GM19351 (cell line): ENCODE data around the gene RNF217.
"Not testable (repeated sequence)": the region's sequence is repeated elsewhere in the genome, so short reads cannot be mapped to it uniquely, and the experiment has no call there.

Experiments used
- ATAC-seq: cut with Tn5 transposase; IDR thresholded peaks from one replicate; pipeline ENCODE4 v1.9.1; 2021; ENCODE audit warnings: mild to moderate bottlenecking, moderate library complexity; ENCODE audit not compliant: unreplicated experiment

RNF217 gene, protein sequence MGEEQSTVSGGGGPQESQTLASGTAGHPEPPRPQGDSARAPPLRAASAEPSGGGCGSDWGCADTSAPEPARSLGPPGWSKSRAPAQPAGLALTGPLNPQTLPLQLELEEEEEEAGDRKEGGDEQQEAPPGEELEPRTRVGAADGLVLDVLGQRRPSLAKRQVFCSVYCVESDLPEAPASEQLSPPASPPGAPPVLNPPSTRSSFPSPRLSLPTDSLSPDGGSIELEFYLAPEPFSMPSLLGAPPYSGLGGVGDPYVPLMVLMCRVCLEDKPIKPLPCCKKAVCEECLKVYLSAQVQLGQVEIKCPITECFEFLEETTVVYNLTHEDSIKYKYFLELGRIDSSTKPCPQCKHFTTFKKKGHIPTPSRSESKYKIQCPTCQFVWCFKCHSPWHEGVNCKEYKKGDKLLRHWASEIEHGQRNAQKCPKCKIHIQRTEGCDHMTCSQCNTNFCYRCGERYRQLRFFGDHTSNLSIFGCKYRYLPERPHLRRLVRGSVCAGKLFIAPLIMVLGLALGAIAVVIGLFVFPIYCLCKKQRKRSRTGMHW

GRCh38 chr6:124961777-124962638 is at the start of gene RNF217:
Gene RNF217 (plus strand): TSS chr6:124962437. CDS start chr6:124962545, 108 bp downstream.
- no peak for ATAC-seq

GRCh38 chr6:124913056-124913455 is 49.2 kb upstream of the RNF217 start:
- no peak for ATAC-seq

DNA sequence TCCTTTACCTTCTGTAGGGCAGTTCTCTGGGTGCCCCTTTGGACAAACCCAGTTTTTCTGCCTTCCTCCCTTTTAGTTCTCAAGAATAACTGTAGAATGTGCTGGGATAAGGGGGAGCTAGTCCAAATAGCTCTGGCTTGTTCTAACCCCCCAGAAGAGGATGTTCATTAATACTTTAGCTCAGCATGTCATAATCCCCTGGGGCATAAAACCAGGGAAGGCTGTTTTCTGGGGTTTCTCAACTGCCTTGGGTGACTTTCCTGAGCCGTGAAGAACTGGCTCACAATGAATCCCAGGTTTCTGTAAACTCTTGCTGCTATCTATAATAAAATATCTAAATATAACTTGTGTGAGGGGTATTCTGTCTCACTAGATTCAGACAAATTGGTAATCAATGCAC is 44.5 kb upstream of the RNF217 start:
- no peak for ATAC-seq

DNA sequence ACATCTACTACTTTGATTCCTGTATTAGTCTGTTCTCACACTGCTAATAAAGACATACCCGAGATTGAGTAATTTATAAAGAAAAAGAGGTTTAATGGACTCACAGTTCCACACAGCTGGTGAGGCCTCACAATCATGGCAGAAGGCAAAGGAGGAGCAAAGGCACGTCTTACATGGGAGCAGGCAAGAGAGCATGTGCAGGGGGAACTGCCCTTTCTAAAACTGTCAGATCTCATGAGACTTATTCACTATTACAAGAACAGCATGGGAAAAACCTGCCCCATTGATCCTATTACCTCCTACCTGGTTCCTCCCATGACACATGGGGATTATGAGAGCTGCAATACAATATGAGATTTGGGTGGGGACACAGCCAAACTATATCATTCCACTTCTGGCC is 42.5 kb upstream of the RNF217 start:
- not testable (repeated sequence) for ATAC-seq

GRCh38 chr6:124924333-124924759 is 37.9 kb upstream of the RNF217 start:
- ATAC-seq = no peak

- ATAC-seq = no peak
These were observed 35.8 kb upstream of the RNF217 start for GRCh38 chr6:124926435-124926834.

DNA sequence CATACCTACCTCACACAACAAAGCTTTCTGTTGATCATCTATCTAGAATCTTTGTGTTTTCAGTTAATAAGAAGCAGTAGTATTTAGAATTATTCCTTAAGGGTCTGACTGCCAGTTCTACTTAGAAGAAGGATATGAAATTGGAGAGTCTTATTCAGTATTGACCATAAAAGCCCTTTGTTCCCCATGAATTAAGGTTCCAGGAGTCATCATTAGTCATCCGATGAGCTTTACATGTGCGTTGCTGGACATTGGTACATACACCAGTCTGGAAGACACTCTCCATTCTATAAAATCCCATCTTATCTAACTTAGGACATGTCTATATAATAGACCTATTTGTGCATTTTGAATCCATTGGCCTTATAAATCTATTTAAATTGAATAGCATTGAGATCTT is 34.4 kb upstream of the RNF217 start:
- ATAC-seq = no peak

DNA sequence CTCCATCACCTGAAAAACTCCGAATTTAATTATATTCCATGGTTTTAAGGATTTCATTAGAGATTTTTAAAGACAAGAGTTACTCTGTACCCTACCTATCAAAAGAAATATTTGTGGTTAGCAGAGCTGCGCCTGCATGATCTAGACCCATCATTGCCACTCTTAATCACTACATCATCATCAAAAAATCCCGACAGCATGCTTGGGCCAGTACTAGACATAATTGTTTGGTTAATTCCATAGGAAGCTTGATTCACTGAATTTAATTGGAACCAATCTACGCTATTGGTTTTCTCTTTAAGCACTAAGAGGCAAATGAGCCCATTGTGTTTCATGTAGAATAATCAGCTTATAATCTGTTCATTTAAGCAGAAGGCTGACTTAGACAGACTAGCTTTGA is 33.4 kb upstream of the RNF217 start:
- no peak for ATAC-seq

DNA sequence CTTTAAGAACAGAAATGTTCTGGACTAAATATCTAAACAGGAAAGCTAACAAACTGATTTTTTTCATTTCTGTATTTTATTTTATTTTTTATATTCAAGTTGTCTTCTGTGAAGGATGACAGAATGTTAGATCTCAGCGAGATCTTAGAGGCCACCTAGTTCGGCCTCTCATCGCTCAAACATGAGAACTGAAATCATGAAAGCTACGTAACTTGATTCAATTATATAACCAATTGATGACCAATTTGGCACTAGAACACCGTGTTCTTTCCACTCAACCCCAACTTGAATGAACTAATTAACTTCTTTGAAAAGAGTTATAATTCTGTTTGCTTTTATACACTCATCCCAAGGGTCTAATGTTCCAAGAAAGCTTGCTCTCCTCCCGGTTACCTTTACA is 24.6 kb upstream of the RNF217 start:
- ATAC-seq = no peak

GRCh38 chr6:124941259-124941658 is 21.0 kb upstream of the RNF217 start:
- no peak for ATAC-seq

DNA sequence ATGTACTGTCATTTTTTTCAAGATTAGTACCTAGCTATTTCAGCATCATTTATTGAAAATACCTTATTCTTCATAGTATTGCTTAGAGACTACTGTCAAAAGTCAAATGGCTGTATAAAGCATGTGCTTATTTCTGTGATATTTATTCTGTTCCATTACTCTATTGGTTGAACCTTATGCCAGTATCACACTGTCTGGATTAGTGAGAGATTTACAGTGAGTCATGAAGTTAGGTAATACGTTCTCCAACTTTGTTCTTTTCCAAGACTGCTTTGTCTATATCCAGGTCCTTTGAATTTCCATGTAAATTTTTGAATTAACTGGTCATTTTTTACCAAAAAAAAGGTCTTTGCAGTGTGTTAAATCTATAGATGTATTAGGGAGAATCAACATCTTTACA is 18.6 kb upstream of the RNF217 start:
- ATAC-seq = no peak

- ATAC-seq = no peak
These were observed 14.2 kb upstream of the RNF217 start for GRCh38 chr6:124947971-124948451.

DNA sequence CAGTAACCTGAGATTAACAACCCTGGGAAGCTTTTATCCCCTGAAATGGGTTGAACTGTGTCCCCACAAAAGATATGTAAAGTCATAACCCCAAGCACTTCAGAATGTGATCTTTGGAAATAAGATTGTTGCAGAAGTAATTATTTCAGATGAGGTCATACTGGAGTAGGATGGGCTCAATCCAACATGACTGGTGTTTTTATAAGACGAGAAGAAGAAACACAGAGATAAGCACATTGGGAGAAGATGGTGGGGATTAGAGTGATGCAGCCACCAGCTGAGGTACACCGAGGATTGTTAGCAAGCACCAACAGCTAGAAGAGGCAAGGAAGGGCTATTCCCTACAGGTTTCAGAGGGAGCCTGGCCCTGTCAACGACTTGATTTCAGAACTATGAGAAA is 12.5 kb upstream of the RNF217 start:
- no peak for ATAC-seq

- ATAC-seq = no peak
These were observed 8.4 kb upstream of the RNF217 start for GRCh38 chr6:124953808-124954207.

DNA sequence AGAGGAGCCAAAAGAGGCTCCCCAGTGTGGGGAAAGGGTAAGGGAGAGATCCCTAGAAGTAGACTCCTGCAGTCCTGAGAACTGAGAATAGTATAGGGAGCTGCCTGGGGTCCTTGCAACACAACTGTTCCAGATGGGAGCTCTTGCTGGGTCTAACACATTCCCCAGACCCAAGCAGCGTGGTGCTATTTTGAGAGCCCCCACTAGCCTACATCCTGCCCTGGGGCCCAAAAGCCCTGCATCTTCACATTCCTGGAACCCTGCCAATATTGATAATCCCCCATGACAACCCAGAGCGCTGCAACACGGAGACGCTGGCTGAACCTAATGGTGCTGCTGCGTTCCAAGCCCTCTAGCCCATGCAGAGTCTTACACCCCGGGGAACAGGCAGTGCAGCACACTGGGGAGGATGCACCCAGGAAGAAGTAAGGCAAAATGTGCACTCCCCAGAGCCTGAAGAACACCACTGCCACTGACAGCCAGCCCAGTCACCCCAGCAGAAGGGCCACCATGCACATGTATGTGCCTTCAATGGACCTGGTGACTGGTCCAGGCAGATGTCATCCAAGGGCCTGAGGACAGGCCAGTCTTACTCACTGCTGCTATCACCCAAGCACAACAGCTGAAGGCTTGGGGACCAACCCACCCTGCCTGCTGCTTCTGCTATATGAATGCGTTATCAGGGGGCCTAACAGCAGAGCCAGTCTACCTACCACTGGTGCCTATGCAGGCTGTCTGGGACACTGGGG is 7.0 kb upstream of the RNF217 start:
- no peak for ATAC-seq

- ATAC-seq = no peak
These were observed 6.2 kb upstream of the RNF217 start for GRCh38 chr6:124956018-124956417.

GRCh38 chr6:124958149-124958548 is 4.1 kb upstream of the RNF217 start:
- no peak for ATAC-seq

DNA sequence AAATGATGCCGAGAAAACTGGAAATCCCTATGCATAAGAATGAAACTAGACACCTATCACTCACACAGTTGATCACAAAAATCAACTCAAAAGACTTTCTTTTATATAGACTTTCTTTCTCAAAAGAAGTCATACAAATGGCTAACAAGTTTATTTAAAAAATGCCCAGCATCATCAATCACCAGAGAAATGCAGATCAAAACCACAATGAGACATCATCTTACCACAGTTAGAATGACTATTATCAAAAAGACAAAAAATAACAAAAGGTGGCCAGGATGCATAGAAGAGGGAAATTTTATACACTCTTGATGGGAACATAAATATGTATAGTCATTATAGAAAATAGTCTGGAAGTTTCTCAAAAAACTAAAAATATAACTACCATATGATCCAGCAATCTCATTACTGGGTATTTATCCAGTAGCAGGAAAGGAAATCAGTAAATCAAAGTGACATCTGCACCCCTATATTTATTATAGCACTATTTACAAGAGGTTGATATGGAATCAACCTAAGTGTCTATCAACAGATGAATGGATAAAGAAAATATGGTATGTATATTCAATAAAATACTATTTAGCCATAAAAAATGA is 3.4 kb upstream of the RNF217 start:
- no peak for ATAC-seq

DNA sequence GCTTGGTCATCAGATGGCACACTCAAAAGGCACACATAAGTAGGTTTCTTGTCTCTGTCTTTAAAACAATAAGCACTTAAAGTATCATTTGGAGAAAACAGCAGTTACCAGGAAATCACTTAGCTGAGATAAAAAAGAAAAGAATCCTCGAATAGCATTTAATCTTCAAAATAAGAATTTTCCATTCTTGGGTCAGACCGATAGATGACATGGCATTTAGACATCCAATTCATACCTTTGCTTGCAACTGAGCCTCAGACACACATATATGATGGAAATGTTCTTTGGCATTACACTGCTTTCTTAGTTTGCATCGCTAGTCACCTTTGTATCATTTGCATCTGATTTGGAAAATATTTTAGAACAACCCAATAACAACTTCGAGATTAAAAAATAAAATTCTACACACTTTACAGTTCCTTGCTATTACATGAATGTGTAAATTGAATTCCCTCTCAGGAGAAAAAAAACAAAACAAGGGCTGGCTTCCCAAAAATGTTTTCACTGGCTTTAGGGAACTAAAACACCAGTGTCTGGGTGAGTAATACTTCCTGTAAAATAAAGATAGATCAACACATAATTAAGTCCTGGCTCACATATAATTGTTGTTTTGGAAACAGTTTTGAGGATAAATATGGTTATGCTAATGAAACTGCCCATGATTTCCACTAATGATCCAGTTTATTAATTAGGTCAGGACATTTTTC is 1.3 kb upstream of the RNF217 start:
- ATAC-seq = no peak

- no peak for ATAC-seq
These were observed 817 bp upstream of the RNF217 start for GRCh38 chr6:124961464-124961776.
